ENCODE results near the gene GLS.

- no peak for TF ChIP-seq CTCF (IDR thresholded peaks at IDR 0.05)
- TF ChIP-seq POLR2AphosphoS5 (IDR thresholded peaks at IDR 0.05): no peak
- TF ChIP-seq POLR2A (IDR thresholded peaks at IDR 0.05): no peak
Measured at GRCh38 chr2:190970873-190971506, 90.4 kb downstream of the GLS start.
